Stimulated activated CD4-positive, alpha-beta T cell treated with anti-CD3 and anti-CD28 coated beads, Interleukin-4, amount 100 ng/mL, for 4 hours (primary cell): Measurements from ENCODE around the gene SLIT3.

Experiments
- DNase-seq, 2 experiments: peaks; one replicate each; pipeline ENCODE4 v3.0.0-alpha.2; 2020

Gene SLIT3

DNA sequence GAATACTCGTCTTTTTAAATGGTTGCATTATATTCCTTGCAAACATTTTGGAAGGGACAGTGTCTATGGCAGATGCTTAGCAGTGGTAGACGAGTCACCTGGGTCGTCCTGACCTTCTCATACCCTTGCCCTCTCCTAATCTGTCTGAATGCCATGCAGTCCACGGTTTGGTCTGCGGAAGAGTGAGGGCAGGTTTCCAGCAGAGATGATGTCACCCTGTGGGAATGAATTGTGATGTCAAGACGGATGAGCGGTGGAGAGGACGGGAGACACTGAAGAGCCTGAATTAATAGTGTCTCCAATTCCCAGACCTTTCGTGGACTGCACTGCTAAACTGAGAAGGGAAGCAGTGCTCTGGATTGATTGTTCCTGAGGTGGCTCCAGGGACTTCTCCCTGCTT is 392.7 kb downstream of the SLIT3 start:
- no peak for DNase-seq

DNA sequence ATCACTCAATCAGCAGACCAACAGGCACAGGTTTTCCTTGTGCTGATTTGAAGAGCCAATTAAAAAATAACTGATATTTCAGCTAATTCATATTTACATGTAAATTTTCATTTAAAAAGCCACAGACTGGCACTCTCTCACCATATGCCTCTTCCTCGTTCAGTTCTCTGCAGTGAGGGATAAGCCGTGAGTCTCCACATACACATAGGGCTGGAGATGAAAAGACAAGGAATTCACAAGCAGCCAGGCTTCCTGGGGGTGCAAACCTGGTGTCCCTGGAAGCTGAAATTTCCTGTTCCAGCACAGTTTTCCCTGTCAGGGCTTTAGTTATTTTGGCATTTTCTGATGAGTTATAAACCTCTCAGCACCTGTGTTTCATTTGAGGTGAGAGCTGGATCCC is 397.9 kb downstream of the SLIT3 start:
- no peak for DNase-seq

- no peak for DNase-seq
These were observed 401.3 kb downstream of the SLIT3 start for GRCh38 chr5:168899673-168900072.

GRCh38 chr5:168899264-168899663 is 401.7 kb downstream of the SLIT3 start:
- no peak for DNase-seq

DNA sequence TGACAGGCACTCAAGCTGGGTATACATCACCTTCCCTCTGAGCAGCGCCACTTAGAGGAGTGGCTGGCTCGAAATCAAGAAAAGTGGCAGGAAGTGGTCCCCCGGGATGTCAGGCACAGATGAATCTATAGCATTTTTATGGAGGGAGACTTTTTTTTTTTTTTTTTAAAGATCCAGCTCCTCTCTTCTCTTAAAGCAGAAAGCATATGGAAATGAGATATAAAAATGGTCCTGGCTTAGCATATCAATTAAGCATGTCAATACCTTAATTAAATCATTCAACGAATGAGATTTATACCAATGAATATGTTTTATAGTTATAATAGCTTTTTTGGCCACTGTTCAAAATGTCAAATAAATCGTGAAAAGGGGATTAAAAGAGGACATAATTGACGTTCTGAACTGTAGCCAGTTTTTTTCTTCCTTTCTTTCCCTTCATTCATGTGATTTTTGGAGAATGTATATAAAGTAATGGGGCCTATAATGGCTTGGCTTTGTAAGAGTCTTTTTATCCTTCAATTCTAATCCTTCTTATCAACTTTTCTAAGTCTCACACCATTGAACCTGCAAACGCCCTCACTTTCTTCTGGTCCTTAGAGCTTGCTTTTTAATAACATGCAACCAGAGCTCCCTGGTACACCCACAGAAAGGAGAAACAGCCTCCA is 402.6 kb downstream of the SLIT3 start:
- no peak for DNase-seq

GRCh38 chr5:168897387-168898122 is 403.4 kb downstream of the SLIT3 start:
- no peak for DNase-seq

- DNase-seq, result no peak
These were observed 405.5 kb downstream of the SLIT3 start for GRCh38 chr5:168895295-168896071.

DNA sequence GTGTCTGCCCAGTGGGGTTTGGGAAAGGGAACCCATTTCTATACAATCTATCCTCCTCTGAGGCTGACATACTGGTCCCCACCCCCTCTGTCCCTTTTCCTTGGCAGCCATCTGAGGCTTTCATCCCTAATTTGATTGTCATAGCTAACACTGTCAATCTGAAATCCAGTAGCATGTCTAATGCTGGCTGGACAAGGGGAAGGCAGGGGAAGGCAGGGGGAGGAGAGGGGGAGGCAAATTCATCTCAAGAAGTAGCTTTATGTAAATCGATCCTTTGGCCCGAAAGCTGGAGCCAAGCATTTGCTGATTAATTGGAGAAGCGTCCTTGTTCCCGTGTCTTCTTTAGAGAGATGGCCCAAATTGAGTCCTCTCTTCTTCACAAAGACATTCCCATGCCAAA is 407.7 kb downstream of the SLIT3 start:
- DNase-seq, result no peak

GRCh38 chr5:168892618-168893186 is 408.2 kb downstream of the SLIT3 start:
- DNase-seq, result no peak

- DNase-seq, result no peak
These were observed 409.8 kb downstream of the SLIT3 start for GRCh38 chr5:168890816-168891812.

GRCh38 chr5:168889039-168889438 is 411.9 kb downstream of the SLIT3 start:
- no peak for DNase-seq

- DNase-seq, result no peak
These were observed 413.0 kb downstream of the SLIT3 start for GRCh38 chr5:168887931-168888330.

GRCh38 chr5:168886157-168886556 is 414.8 kb downstream of the SLIT3 start:
- DNase-seq, result no peak

DNA sequence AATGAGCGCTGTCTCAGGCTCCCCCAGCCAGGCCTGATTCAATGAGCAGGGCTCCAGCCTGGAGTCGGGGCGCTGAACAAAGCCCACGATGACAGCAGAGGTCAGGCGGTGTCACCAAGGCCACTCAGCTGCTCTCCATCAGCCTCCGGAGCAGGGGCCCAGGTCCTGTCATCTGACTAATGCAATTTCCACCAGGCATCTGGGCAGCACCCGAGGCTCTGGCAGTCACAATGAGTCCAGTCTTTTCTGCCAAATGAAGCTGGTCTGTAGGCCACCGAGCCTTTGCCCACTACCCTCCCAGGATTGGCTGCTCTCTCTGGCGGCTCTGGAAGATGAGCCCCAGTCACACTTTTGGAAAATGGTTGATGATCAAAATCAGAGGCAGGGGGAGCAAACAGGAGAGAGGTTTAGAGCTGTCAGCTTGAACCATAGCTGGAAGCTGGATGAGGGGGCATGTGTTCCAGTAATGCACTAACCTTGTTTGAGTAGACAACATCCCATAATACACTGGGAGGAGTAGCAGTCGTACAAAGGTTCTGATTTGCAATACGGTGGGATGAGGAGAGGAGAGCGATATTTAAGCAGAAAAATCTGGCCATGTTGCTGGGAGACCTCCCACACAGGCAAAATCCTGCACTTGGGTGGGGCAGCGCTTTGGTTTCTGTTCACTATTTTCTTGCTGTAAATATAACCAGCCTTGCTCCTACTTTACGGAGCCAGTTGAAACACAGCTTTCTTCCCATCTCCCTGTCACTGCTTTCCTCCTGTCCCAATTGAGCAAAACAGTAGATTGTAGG is 415.4 kb downstream of the SLIT3 start:
- no peak for DNase-seq

GRCh38 chr5:168883991-168884390 is 416.9 kb downstream of the SLIT3 start:
- no peak for DNase-seq

DNA sequence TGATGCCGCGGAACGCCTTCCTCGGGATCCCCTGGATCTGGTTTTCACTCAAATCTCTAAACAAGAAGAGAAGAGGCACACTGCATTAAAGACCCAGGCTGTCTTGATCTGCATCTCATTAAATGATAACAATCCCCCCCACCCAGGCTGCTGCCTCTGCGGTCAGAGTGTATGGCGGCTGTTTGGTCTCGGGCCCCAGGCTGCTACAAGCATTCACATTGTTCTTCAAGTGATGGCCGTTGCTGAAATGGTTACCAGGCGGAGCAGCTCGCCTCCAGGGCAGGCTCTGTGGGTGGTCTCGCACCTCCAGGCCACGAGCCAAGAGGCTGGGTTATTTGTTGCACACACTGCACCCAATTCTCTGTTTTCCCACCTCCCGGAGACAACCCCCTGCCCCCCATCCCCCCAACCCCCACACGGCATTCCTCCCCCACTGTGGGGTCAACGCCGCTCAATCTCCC is 417.6 kb downstream of the SLIT3 start:
- DNase-seq, result no peak

DNA sequence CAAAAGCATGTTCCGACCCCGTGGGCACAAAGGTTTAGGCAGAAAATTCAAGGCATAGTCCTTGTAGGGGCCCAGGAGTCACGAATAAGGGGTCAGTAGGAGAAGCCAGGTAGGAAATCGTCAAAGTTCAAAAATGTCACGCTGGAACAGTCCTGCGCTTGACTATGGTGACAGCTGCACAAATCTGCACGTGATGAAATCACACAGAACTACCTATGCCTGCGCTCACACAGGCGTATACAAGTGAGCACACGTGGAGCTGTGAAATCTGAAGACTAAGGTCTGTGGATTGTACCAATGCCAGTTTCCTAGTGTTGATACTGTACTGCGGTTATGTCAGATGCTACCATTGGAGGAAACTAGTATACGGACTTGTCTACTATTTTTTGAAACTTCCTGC is 418.7 kb downstream of the SLIT3 start:
- no peak for DNase-seq

DNA sequence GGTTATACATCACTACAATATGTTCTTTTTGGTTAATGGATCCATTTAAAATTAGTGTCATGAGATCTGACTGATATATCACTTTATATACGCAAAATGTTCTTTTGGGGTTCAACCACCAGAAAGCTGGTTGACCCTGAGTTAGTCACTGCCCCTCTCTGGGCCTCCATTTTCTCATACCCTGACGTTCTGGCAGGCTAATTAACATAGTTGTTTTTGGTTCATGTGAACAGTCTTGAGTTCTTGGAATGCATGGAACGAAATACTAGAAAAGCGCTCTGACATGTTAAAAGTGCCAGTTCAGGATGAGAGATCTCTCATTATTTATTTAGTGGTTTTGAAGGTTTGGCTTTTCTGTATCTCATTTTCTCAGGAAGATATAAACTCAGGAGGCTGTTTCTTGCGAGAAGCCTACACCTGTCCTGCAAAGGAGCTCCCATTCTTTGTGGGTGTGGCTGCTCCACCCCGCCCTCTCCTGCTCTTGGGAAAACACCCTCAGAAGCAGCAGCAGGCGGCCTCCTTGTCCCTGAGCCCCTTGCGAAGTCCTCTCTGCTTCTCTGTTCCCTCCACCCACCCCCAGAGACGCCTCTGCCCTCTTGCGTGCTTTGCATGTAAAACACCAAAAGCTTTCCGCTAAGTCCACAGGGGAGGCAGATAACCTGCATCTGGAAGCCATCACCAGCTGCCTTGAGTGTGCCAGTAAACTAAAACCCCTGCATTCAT is 419.4 kb downstream of the SLIT3 start:
- no peak for DNase-seq

- DNase-seq, result no peak
These were observed 421.0 kb downstream of the SLIT3 start for GRCh38 chr5:168879929-168880328.

DNA sequence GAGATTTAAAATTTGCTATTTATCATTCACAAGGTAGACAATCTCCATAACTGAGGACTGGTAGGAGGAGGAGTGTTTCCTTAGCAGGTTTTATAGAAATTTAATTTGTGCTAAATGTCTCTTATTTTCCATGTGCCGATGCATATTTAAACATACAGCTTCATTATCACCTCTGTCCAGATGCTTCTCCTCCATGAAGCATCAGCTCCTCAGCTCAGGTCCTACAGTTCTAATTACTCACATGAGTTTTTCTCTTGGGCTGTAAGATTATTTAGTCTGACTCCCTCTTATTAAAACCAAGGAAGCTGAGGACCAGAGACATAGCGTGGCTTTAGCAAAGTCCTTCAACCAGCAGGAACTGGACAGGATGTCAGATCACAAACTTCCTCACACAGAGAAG is 421.6 kb downstream of the SLIT3 start:
- no peak for DNase-seq
